Stimulated activated CD4-positive, alpha-beta T cell treated with anti-CD3 and anti-CD28 coated beads, Interleukin-15, amount 100 ng/mL, for 48 hours (primary cell): ENCODE data around the gene PTPN23.
"Not testable (repeated sequence)": the region's sequence is repeated elsewhere in the genome, so short reads cannot be mapped to it uniquely, and the experiment has no call there.

Source experiments
- DNase-seq, 2 donors: peaks; one replicate each; pipeline ENCODE4 v3.0.0-alpha.2; 2020; ENCODE audit warnings: low read depth in 2 of 2

The PTPN23 gene

GRCh38 chr3:47380601-47381316 is at the start of gene PTPN23:
Gene PTPN23 (plus strand): TSS chr3:47381021. CDS start chr3:47381097, 76 bp downstream.
- DNase-seq: peak; percentile 97 to 98

GRCh38 chr3:47333907-47334306 is 46.9 kb upstream of the PTPN23 start:
- no peak for DNase-seq

- DNase-seq: no peak
Observed at GRCh38 chr3:47337656-47338055, 43.2 kb upstream of the PTPN23 start.

GRCh38 chr3:47339951-47340350 is 40.9 kb upstream of the PTPN23 start:
- no peak for DNase-seq

- DNase-seq: no peak
Observed at GRCh38 chr3:47340866-47341265, 40.0 kb upstream of the PTPN23 start.

- no peak for DNase-seq
Observed at GRCh38 chr3:47342151-47342550, 38.7 kb upstream of the PTPN23 start.

- no peak for DNase-seq
Observed at GRCh38 chr3:47342812-47343211, 38.0 kb upstream of the PTPN23 start.

- no peak for DNase-seq
Observed at GRCh38 chr3:47343471-47343971, 37.3 kb upstream of the PTPN23 start.

GRCh38 chr3:47344971-47345370 is 35.9 kb upstream of the PTPN23 start:
- no peak for DNase-seq

GRCh38 chr3:47347217-47347801 is 33.5 kb upstream of the PTPN23 start:
- DNase-seq: no peak

GRCh38 chr3:47348411-47349154 is 32.2 kb upstream of the PTPN23 start:
- no peak for DNase-seq

GRCh38 chr3:47355010-47355409 is 25.8 kb upstream of the PTPN23 start:
- no peak for DNase-seq

GRCh38 chr3:47356201-47356600 is 24.6 kb upstream of the PTPN23 start:
- DNase-seq: no peak

- no peak for DNase-seq
Observed at GRCh38 chr3:47359323-47359722, 21.5 kb upstream of the PTPN23 start.

- peak in 1 of 2 donors; percentile 40 for DNase-seq
Observed at GRCh38 chr3:47360110-47360517, 20.7 kb upstream of the PTPN23 start.

- DNase-seq: no peak
Observed at GRCh38 chr3:47362701-47363100, 18.1 kb upstream of the PTPN23 start.

- DNase-seq: no peak
Observed at GRCh38 chr3:47365213-47366153, 15.3 kb upstream of the PTPN23 start.

GRCh38 chr3:47366833-47367232 is 14.0 kb upstream of the PTPN23 start:
- no peak for DNase-seq

GRCh38 chr3:47367631-47368030 is 13.2 kb upstream of the PTPN23 start:
- DNase-seq: no peak

GRCh38 chr3:47370020-47370419 is 10.8 kb upstream of the PTPN23 start:
- DNase-seq: not testable (repeated sequence)

- peak in 1 of 2 donors; percentile 6 for DNase-seq
Observed at GRCh38 chr3:47370887-47371697, 9.7 kb upstream of the PTPN23 start.
